ENCODE measurements around the gene CKB. TPM values are rescaled to one million over a fixed set of nuclear protein-coding genes. Genes with fewer than 3 reads are reported as not detected.

Gene CKB
- polyA plus RNA-seq, 3 donors, result 0.76 to 12.5 (median 2.7) TPM

GRCh38 chr14:103544388-103545218 is 22.0 kb upstream of the CKB start:
- Histone ChIP-seq H3K27me3 (ENCODE audit: control insufficient read depth in 2 of 2, insufficient read depth in 2 of 2, low read length in 2 of 2) (no peaks in the 10 kb centered on the region), H3K9ac (ENCODE audit: insufficient read depth, low read length, poor library complexity, severe bottlenecking) (no peak overlapping the region), H3K4me3 (replicated peaks in 1 of 3; ENCODE audit: low read depth in 2 of 3, low read length in 3 of 3) (no peak overlapping the region), H4K20me1 (ENCODE audit: insufficient read depth, low read length) (peaks cover 20% of the 10 kb centered on the region), H3K4me2 (replicated peaks; ENCODE audit: extremely low read depth, low read length, poor library complexity, severe bottlenecking) (no peak overlapping the region), H2AFZ (ENCODE audit: insufficient read depth, low read depth, low read length, poor library complexity, severe bottlenecking) (no peak overlapping the region), H3K27ac (ENCODE audit: low read depth in 1 of 2, low read length in 2 of 2) (no peak overlapping the region), H3K4me1 (ENCODE audit: control insufficient read depth in 1 of 2, insufficient read depth in 2 of 2, low read length in 2 of 2) (no peaks in the 10 kb centered on the region), H3K79me2 (ENCODE audit: insufficient read depth, low read length) (no peaks in the 10 kb centered on the region), H3K36me3 (replicated peaks in 1 of 2; ENCODE audit: control insufficient read depth in 1 of 2, insufficient read depth in 2 of 2, low read length in 2 of 2) (no peaks in the 10 kb centered on the region), H3K9me3 (replicated peaks in 1 of 2; ENCODE audit: control insufficient read depth in 1 of 2, insufficient read depth in 1 of 2, low read length in 2 of 2) (no peaks in the 10 kb centered on the region)
- no peaks in the 10 kb centered on the region for H3K4me1 Mint-ChIP-seq
- TF ChIP-seq CTCF (IDR thresholded peaks at IDR 0.05), result no peak
- no peak overlapping the region for H3K27ac Mint-ChIP-seq
- H3K9me3 Mint-ChIP-seq, result no peaks in the 10 kb centered on the region
- H3K27me3 Mint-ChIP-seq (ENCODE audit: low read depth in 3 of 3), result peaks cover 2 to 25% (median 3%) of the 10 kb centered on the region in 3 donors
- WGBS (ENCODE audit: insufficient coverage), result 80% methylated on average over 33 of the region's 35 CpGs
- intact Hi-C loops (cut with micrococcal nuclease), result loop anchor here in 1 of 2 donors (5.0 kb wide), 1 partner anchor 42 kb away; no protein-coding TSS in a partner anchor
- no peak overlapping the region for H3K4me3 Mint-ChIP-seq
- DNase-seq, result no peak
- H3K36me3 Mint-ChIP-seq, result no peaks in the 10 kb centered on the region

- Histone ChIP-seq H3K4me2 (replicated peaks; ENCODE audit: extremely low read depth, low read length, poor library complexity, severe bottlenecking) (no peak overlapping the region), H4K20me1 (ENCODE audit: insufficient read depth, low read length) (peaks cover 20% of the 10 kb centered on the region), H3K27me3 (ENCODE audit: control insufficient read depth in 2 of 2, insufficient read depth in 2 of 2, low read length in 2 of 2) (peaks cover 0 to 3% of the 10 kb centered on the region in 2 donors), H3K27ac (ENCODE audit: low read depth in 1 of 2, low read length in 2 of 2) (no peak overlapping the region), H3K36me3 (replicated peaks in 1 of 2; ENCODE audit: control insufficient read depth in 1 of 2, insufficient read depth in 2 of 2, low read length in 2 of 2) (no peaks in the 10 kb centered on the region), H3K9me3 (replicated peaks in 1 of 2; ENCODE audit: control insufficient read depth in 1 of 2, insufficient read depth in 1 of 2, low read length in 2 of 2) (no peaks in the 10 kb centered on the region), H2AFZ (ENCODE audit: insufficient read depth, low read depth, low read length, poor library complexity, severe bottlenecking) (no peak overlapping the region), H3K9ac (ENCODE audit: insufficient read depth, low read length, poor library complexity, severe bottlenecking) (no peak overlapping the region), H3K4me1 (ENCODE audit: control insufficient read depth in 1 of 2, insufficient read depth in 2 of 2, low read length in 2 of 2) (no peaks in the 10 kb centered on the region), H3K79me2 (ENCODE audit: insufficient read depth, low read length) (no peaks in the 10 kb centered on the region), H3K4me3 (replicated peaks in 1 of 3; ENCODE audit: low read depth in 2 of 3, low read length in 3 of 3) (no peak overlapping the region)
- no peaks in the 10 kb centered on the region for H3K36me3 Mint-ChIP-seq
- H3K4me1 Mint-ChIP-seq, result no peaks in the 10 kb centered on the region
- no peak overlapping the region for H3K27ac Mint-ChIP-seq
- no peak for DNase-seq
- no peak for TF ChIP-seq CTCF (IDR thresholded peaks at IDR 0.05)
- WGBS (ENCODE audit: insufficient coverage), result 88% methylated on average over 18 of the region's 19 CpGs
- intact Hi-C loops (cut with micrococcal nuclease), result no loop called here
- no peak overlapping the region for H3K4me3 Mint-ChIP-seq
- H3K9me3 Mint-ChIP-seq, result no peaks in the 10 kb centered on the region
- H3K27me3 Mint-ChIP-seq (ENCODE audit: low read depth in 3 of 3), result peaks cover 2 to 32% (median 9%) of the 10 kb centered on the region in 3 donors
These were observed 21.2 kb upstream of the CKB start for GRCh38 chr14:103543721-103544387.
